Measurements from ENCODE around the gene NANOS3.

GRCh38 chr19:13848340-13848677 is 28.6 kb upstream of the NANOS3 start:
- TF ChIP-seq, protein P1, sequence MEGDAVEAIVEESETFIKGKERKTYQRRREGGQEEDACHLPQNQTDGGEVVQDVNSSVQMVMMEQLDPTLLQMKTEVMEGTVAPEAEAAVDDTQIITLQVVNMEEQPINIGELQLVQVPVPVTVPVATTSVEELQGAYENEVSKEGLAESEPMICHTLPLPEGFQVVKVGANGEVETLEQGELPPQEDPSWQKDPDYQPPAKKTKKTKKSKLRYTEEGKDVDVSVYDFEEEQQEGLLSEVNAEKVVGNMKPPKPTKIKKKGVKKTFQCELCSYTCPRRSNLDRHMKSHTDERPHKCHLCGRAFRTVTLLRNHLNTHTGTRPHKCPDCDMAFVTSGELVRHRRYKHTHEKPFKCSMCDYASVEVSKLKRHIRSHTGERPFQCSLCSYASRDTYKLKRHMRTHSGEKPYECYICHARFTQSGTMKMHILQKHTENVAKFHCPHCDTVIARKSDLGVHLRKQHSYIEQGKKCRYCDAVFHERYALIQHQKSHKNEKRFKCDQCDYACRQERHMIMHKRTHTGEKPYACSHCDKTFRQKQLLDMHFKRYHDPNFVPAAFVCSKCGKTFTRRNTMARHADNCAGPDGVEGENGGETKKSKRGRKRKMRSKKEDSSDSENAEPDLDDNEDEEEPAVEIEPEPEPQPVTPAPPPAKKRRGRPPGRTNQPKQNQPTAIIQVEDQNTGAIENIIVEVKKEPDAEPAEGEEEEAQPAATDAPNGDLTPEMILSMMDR (IDR thresholded peaks at IDR 0.05): no peak
- TF ChIP-seq POLR2AphosphoS5 (IDR thresholded peaks at IDR 0.05): no peak

Data from prostate gland (tissue), 2 donors.